Activated CD8-positive, alpha-beta T cell treated with anti-CD3 and anti-CD28 coated beads, Interleukin-2, amount 10 ng/mL, durations not matched to agents 7 days and 5 days (primary cell): ENCODE measurements around the gene TPH1. TPM values are rescaled to one million over a fixed set of nuclear protein-coding genes. Genes with fewer than 3 reads are reported as not detected.

Experiments
- ATAC-seq: fragments of 150-1000 bp; cut with Tn5 transposase; one replicate; pipeline ENCODE4 v1.10.0; 2021; ENCODE audit warnings: moderate library complexity
- CTCF ChIA-PET: fragments of 350-600 bp; sonication (Branson Sonifier 250); formaldehyde crosslinking; loops from one replicate; lab custom pipeline; 2021; ENCODE audit warnings: antibody characterized with exemption; lab: Charles Lee
- POLR2A ChIA-PET: fragments of 350-600 bp; sonication (Branson Sonifier 250); formaldehyde crosslinking; loops from one replicate; lab custom pipeline; 2021; ENCODE audit warnings: antibody characterized with exemption; lab: Charles Lee
- DNase-seq: peaks from one replicate; pipeline ENCODE4 v3.0.0-alpha.2; 2020
- H3K27ac Mint-ChIP-seq: one replicate; pipeline ENCODE4 v1.8.0; 2021; ENCODE audit warnings: mild to moderate bottlenecking, mixed read lengths
- H3K27me3 Mint-ChIP-seq: one replicate; pipeline ENCODE4 v1.8.0; 2021; ENCODE audit warnings: low read depth, mixed read lengths
- H3K36me3 Mint-ChIP-seq: one replicate; pipeline ENCODE4 v1.8.0; 2021; ENCODE audit warnings: low read depth, mixed read lengths
- H3K4me1 Mint-ChIP-seq: one replicate; pipeline ENCODE4 v1.8.0; 2021; ENCODE audit warnings: low read depth, mixed read lengths
- H3K4me3 Mint-ChIP-seq: one replicate; pipeline ENCODE4 v1.8.0; 2021; ENCODE audit warnings: mild to moderate bottlenecking, mixed read lengths
- H3K9me3 Mint-ChIP-seq: one replicate; pipeline ENCODE4 v1.8.0; 2022; ENCODE audit warnings: mixed read lengths; ENCODE audit not compliant: insufficient read depth
- total RNA-seq, 2 experiments: library from RNA; stranded (reverse); gene quantifications; one replicate each; pipeline ENCODE4 v1.2.3, GENCODE V29; 2021

The TPH1 gene
- total RNA-seq, 2 experiments from 2014 or later, result 0.21 to 0.55 TPM

- no peak overlapping the region for H3K4me3 Mint-ChIP-seq
- POLR2A ChIA-PET, result no interaction called here
- H3K9me3 Mint-ChIP-seq, result no peaks in the 10 kb centered on the region
- peaks cover 23% of the 10 kb centered on the region for H3K4me1 Mint-ChIP-seq
- CTCF ChIA-PET, result interaction anchor here (0.6 kb wide), 2 partner anchors 151 to 332 kb away, joined by 3 to 4 read pairs; no protein-coding TSS in a partner anchor
- no peaks in the 10 kb centered on the region for H3K36me3 Mint-ChIP-seq
- H3K27me3 Mint-ChIP-seq, result peaks cover 3% of the 10 kb centered on the region
- no peak for ATAC-seq
- no peak overlapping the region for H3K27ac Mint-ChIP-seq
- no peak for DNase-seq
Observed at GRCh38 chr11:18016789-18017188, 29.3 kb downstream of the TPH1 start.

- POLR2A ChIA-PET, result no interaction called here
- H3K27ac Mint-ChIP-seq, result no peak overlapping the region
Observed at GRCh38 chr11:18014876-18015275, 31.2 kb downstream of the TPH1 start.

DNA sequence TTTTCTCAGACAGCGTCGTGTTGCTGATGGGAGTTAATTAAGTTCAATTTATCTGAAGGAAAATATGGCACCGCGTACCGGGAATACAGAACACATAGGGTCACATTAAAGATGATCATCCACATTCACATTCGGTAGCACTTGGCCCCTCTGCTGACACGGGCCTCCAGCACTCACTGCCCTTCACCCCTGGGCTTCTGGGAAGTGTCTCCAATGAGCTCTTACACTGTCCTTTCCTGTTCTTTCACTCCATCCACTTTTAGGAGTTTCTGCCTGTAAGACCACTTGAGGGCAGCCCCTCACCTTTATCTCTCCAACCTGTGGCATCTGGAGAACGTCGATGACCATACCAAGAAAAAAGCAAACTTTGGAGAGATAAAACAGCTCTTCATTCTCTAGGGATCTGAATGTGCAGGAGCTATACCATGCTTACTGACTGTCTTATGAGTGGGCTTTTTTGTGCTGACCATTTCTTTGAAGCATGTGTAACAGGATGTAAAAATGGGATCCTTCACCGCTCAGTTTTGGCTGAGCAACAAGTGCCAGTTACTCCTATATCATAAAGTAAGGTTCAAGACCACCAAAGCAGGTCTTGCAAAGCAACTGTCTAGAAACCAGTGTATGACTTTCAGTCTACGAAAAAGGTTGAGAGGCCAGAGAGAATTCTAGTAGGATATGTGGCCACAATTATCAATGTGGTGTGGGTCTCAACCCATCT lies 32.1 kb downstream of the TPH1 start:
- H3K9me3 Mint-ChIP-seq, result no peaks in the 10 kb centered on the region
- ATAC-seq (no peak), DNase-seq (no peak)
- H3K4me3 Mint-ChIP-seq, result peak overlapping the region; percentile 90
- H3K27me3 Mint-ChIP-seq, result no peaks in the 10 kb centered on the region
- ChIA-PET CTCF (interaction anchor here (0.5 to 3.2 kb wide), 7 partner anchors 23 to 690 kb away, joined by 3 to 14 read pairs (median 5); partner anchors contain the start of gene SAAL1), POLR2A (interaction anchor here (0.9 to 2.3 kb wide), 3 partner anchors 14 to 382 kb away, joined by 3 to 10 read pairs (median 4); partner anchors contain the start of gene SAAL1)
- peaks cover 34% of the 10 kb centered on the region for H3K4me1 Mint-ChIP-seq
- H3K27ac Mint-ChIP-seq, result peak overlapping the region; percentile 95
- no peaks in the 10 kb centered on the region for H3K36me3 Mint-ChIP-seq

More at GRCh38 chr11:18014876-18015275, 31.2 kb downstream of the TPH1 start:
- no peaks in the 10 kb centered on the region for H3K36me3 Mint-ChIP-seq
- H3K27me3 Mint-ChIP-seq, result no peaks in the 10 kb centered on the region
- H3K4me1 Mint-ChIP-seq, result peaks cover 34% of the 10 kb centered on the region
- CTCF ChIA-PET, result interaction anchor here (0.7 to 3.2 kb wide), 4 partner anchors 24 to 691 kb away, joined by 3 to 14 read pairs (median 6); partner anchors contain the start of gene SAAL1
- ATAC-seq, result no peak
- no peak overlapping the region for H3K4me3 Mint-ChIP-seq
- H3K9me3 Mint-ChIP-seq, result no peaks in the 10 kb centered on the region
- no peak for DNase-seq

DNA sequence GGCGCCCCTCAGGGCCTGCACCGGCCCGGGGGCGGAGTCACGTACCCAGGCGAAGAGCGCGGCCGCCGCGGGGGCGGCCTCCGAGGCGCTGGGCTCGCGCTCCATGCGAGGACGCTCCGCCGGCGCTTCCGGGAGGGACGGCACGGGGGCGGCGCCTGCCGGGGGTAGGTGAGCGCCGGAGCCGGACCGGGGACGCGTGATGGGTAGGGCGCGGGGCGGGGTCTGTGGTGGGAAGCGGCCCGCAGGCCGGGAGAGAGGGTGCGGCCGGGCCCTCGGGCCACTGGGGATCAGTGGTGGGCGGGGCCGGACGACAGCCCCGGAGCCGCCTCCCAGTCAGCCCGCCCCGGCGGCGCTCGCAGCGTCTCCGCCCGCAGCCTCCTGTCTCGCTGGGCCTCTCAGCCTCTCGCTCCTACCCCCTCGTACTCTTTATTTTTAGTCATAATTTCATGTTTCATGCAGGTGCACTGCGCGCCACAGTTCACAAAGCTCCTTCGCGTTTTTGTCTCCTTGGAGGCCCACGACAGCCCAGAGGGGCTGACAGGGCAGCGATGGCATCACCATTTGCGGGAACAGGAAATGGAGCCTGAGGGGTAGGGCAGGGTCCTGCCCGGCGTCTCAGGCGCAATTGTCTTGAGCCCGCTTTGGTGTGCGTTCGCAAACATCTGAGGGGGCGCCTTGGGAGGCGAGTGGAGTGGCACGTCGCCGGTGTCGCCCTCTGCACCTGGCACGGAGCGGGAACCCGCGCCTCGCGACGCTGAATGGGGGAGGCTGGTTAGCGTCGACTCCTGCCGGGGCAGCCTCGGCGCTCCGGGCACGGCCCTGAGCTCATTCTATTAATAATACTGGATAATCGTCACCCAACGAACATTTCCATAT lies 32.9 kb downstream of the TPH1 start, which contains the start of gene SERGEF:
SERGEF (minus strand) TSS at position 142 of the 876 bp plus-strand sequence; CDS start at position 105, 37 bp downstream.
- ChIA-PET CTCF (interaction anchor here (0.6 to 3.2 kb wide), 5 partner anchors 22 to 362 kb away, joined by 3 to 14 read pairs (median 6); partner anchors contain the start of gene SAAL1), POLR2A (interaction anchor here (0.7 to 2.3 kb wide), 6 partner anchors 10 to 387 kb away, joined by 3 to 10 read pairs (median 4); partner anchors contain the start of gene SAAL1)
- Mint-ChIP-seq H3K36me3 (no peaks in the 10 kb centered on the region), H3K9me3 (no peaks in the 10 kb centered on the region), H3K27me3 (no peaks in the 10 kb centered on the region), H3K4me3 (peak within 1 kb of the TSS; percentile 90), H3K4me1 (peaks cover 34% of the 10 kb centered on the region), H3K27ac (peak within 1 kb of the TSS; percentile 95)
- ATAC-seq (peak; percentile 94), DNase-seq (peak; percentile 95)

DNA sequence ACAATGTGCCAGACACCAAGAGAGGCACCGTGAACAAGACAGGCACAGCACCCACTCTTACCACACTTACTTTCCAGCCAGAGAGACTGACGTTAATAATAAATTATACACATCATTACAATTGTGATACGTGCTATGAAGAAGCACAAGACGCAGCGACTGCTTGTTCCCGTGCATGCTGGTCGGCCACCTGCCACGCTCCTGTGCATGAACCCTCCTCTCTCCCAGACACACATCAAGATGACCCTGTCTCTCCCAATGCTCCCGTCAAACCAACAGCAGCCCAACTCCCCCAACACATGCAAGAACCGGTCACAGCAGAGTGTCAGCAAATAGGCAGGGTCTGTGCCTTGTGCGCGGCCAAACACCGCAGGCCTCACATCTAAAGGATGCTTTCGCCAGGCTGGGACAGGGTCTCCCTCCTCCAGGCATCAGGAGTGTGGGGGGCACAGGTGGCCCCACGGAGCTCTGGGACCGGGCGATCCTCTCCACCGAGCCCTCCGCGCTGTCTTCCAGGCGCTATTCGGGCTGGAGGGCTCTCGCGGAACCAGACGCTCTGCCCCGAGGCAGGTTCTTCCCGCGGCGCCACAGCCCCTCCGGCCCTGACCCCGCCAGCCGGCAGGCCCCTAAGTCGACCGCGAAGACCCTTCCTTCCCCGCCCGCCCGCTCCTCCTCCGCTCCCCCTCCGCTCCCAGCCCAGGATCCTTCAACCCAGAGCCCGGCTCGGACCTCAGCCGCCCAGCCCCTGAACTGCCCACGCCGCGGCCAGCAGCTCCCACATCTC lies 33.8 kb downstream of the TPH1 start:
- Mint-ChIP-seq H3K27me3 (no peaks in the 10 kb centered on the region), H3K4me3 (peak overlapping the region; percentile 90), H3K9me3 (no peaks in the 10 kb centered on the region), H3K36me3 (no peaks in the 10 kb centered on the region), H3K4me1 (peaks cover 34% of the 10 kb centered on the region), H3K27ac (peak overlapping the region; percentile 88)
- ATAC-seq (peak; percentile 8), DNase-seq (peak; percentile 35)
- ChIA-PET CTCF (interaction anchor here (2.2 to 3.2 kb wide), 2 partner anchors 92 to 94 kb away, joined by 5 to 14 read pairs; partner anchors contain the start of gene SAAL1), POLR2A (interaction anchor here (0.7 to 2.3 kb wide), 5 partner anchors 9 to 387 kb away, joined by 3 to 10 read pairs (median 5); partner anchors contain the start of gene SAAL1)

GRCh38 chr11:18011633-18012032 lies 34.4 kb downstream of the TPH1 start:
- H3K4me1 Mint-ChIP-seq, result peaks cover 34% of the 10 kb centered on the region
- no peak for ATAC-seq
- ChIA-PET CTCF (interaction anchor here (3.2 kb wide), 1 partner anchor 95 kb away, joined by 14 read pairs; the partner anchor contains the start of gene SAAL1), POLR2A (interaction anchor here (2.3 kb wide), 1 partner anchor 12 kb away, joined by 10 read pairs; no protein-coding TSS in a partner anchor)
- H3K36me3 Mint-ChIP-seq, result peaks cover 2% of the 10 kb centered on the region
- no peak for DNase-seq
- peak overlapping the region; percentile 88 for H3K27ac Mint-ChIP-seq
- peak overlapping the region; percentile 90 for H3K4me3 Mint-ChIP-seq
- H3K9me3 Mint-ChIP-seq, result no peaks in the 10 kb centered on the region
- no peaks in the 10 kb centered on the region for H3K27me3 Mint-ChIP-seq

DNA sequence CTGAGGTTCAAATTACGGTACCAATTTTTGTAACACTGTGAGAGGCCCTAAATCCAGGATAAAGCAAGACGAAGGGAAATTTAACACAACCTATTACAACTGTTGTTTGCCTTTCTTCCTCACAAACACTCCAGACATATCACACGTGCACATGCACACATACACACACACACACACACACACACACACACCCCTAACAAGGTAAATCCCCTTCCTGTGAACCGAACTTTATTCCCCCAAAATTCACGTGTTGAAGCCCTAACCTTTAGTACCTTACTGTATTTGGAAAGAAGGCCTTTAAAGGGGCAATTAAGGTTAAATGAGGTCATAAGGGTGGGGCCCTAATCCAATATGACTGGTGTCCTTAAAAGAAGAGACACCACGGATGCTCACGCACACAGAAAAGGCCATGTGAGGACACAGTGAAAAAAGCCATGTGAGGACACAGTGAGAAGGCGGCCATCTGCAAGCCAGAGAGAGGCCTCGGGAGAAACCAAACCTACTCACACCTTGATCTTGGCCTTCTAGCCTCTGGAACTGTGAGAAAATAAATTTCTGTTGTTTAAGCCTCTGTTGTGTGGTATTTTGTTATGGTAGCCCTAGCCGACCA lies 35.0 kb downstream of the TPH1 start:
- peaks cover 6% of the 10 kb centered on the region for H3K36me3 Mint-ChIP-seq
- ChIA-PET CTCF (interaction anchor here (1.2 to 1.7 kb wide), 2 partner anchors 9 to 22 kb away, joined by 3 to 4 read pairs; no protein-coding TSS in a partner anchor), POLR2A (no interaction called here)
- ATAC-seq, result no peak
- no peak overlapping the region for H3K27ac Mint-ChIP-seq
- H3K4me1 Mint-ChIP-seq, result peaks cover 34% of the 10 kb centered on the region
- H3K4me3 Mint-ChIP-seq, result peak overlapping the region; percentile 90
- DNase-seq, result no peak
- H3K9me3 Mint-ChIP-seq, result no peaks in the 10 kb centered on the region
- no peaks in the 10 kb centered on the region for H3K27me3 Mint-ChIP-seq

- CTCF ChIA-PET, result interaction anchor here (0.5 to 1.7 kb wide), 6 partner anchors 10 to 279 kb away, joined by 3 to 6 read pairs (median 4); partner anchors contain the start of gene SAAL1
- POLR2A ChIA-PET, result no interaction called here
- H3K4me3 Mint-ChIP-seq, result no peak overlapping the region
Observed at GRCh38 chr11:18010121-18010670, 35.9 kb downstream of the TPH1 start.

DNA sequence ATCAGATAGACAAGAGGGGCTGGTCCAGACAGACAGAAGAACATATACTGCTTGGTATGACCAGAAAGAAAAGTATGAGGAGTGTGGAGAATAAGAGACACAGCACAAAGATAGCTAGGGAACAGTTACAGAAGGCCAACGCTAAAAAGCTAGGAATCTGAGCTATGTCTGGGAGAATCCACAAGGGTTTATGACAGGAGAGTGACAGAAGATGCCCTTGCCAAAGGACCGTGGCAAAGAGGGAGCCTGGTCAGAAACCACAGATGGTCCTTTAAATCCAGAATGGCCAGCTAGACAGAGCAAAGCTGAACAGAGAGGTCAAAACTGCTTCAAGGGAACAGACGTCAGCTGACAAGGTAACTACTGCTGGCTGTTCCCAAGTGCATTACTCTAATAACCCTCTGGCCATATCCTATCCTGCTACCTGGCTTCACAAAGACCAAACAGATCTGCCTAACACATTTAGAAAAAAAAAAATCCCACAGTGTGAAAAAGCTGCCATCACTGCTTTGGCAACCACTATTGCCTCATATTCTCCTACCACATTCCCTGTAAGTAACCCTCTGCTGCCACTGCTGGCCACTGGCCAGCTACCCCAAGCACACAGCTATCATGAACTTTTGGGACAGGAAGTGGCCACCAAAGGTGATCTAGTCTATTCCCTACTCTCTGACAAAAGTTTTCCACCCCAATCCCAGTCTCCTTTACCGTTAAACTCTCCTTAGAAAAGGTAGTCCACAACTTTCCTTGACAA lies 40.5 kb downstream of the TPH1 start:
- Mint-ChIP-seq H3K27ac (no peak overlapping the region), H3K36me3 (peaks cover 19% of the 10 kb centered on the region), H3K27me3 (no peaks in the 10 kb centered on the region), H3K4me3 (no peak overlapping the region), H3K9me3 (no peaks in the 10 kb centered on the region), H3K4me1 (peaks cover under 1% of the 10 kb centered on the region)
- POLR2A ChIA-PET, result no interaction called here
- CTCF ChIA-PET, result interaction anchor here (1.0 to 1.1 kb wide), 2 partner anchors 99 to 275 kb away, joined by 3 read pairs; no protein-coding TSS in a partner anchor
- DNase-seq (no peak), ATAC-seq (no peak)

More at GRCh38 chr11:18010121-18010670, 35.9 kb downstream of the TPH1 start:
- H3K36me3 Mint-ChIP-seq, result peaks cover 6% of the 10 kb centered on the region
- H3K27me3 Mint-ChIP-seq, result no peaks in the 10 kb centered on the region
- peaks cover 34% of the 10 kb centered on the region for H3K4me1 Mint-ChIP-seq
- peak overlapping the region; percentile 18 for H3K27ac Mint-ChIP-seq
- no peak for DNase-seq
- ATAC-seq, result no peak
- no peaks in the 10 kb centered on the region for H3K9me3 Mint-ChIP-seq
